GM10266 (cell line): ENCODE results near the gene FOXM1.

Experiments
- DNase-seq: peaks from one replicate; pipeline ENCODE4 v3.0.0; 2012; ENCODE audit errors: extremely low spot score
- TF ChIP-seq, protein P1 (sequence below): IDR thresholded peaks from 2 replicates; pipeline ENCODE4 v1.5.1; 2012; ENCODE audit warnings: mild to moderate bottlenecking, low read depth; ENCODE audit not compliant: control insufficient read depth, insufficient read depth; ENCODE audit errors: missing control alignments

The FOXM1 gene

GRCh38 chr12:2854669-2855453 lies 22.1 kb downstream of the FOXM1 start:
- TF ChIP-seq, protein P1, sequence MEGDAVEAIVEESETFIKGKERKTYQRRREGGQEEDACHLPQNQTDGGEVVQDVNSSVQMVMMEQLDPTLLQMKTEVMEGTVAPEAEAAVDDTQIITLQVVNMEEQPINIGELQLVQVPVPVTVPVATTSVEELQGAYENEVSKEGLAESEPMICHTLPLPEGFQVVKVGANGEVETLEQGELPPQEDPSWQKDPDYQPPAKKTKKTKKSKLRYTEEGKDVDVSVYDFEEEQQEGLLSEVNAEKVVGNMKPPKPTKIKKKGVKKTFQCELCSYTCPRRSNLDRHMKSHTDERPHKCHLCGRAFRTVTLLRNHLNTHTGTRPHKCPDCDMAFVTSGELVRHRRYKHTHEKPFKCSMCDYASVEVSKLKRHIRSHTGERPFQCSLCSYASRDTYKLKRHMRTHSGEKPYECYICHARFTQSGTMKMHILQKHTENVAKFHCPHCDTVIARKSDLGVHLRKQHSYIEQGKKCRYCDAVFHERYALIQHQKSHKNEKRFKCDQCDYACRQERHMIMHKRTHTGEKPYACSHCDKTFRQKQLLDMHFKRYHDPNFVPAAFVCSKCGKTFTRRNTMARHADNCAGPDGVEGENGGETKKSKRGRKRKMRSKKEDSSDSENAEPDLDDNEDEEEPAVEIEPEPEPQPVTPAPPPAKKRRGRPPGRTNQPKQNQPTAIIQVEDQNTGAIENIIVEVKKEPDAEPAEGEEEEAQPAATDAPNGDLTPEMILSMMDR: no peak
- DNase-seq: no peak

DNA sequence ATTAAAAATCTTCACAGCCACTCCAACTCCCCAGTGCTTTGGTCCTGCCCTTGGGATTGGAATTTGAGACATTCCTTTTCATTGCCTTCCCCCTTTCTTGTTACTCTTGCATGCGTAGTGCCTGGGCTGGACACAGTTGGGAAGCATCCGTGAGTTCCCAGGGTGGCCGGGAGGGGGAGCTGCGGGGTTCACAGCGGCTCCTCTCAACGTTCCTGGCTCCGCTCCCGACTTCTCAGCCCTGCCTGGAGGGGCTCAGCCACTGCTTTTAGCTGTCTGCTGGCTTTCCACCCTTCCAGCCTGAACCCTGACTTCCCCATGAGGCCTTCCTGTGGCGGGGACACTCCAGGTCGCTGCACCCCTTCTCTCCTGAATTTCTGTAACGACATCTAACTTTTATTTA lies 23.3 kb downstream of the FOXM1 start:
- DNase-seq: peak; percentile 64
- TF ChIP-seq, protein P1: peak; percentile 67

- TF ChIP-seq, protein P1: no peak
- DNase-seq: no peak
Observed at GRCh38 chr12:2851931-2852330, 25.0 kb downstream of the FOXM1 start.

DNA sequence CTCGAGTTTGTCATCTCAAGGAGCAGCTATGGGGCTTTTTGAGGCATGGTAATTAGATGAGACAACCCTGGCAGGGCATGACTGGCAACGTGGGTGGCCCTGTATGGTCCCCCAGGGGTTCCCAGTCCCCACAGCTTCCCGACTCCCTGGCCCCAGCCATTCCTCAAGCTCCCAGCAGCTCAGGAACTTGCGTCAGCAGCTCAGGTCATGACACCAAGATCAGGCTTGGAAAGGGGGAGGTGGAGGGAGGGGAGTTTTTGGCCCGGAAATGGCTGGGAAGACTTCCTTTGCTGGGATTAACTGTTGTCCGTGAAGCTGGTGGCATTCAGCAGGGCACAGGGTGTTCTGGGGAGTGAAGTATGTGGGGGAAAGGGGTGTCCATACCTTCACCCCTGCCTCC lies 31.7 kb downstream of the FOXM1 start:
- TF ChIP-seq, protein P1: no peak
- DNase-seq: no peak

DNA sequence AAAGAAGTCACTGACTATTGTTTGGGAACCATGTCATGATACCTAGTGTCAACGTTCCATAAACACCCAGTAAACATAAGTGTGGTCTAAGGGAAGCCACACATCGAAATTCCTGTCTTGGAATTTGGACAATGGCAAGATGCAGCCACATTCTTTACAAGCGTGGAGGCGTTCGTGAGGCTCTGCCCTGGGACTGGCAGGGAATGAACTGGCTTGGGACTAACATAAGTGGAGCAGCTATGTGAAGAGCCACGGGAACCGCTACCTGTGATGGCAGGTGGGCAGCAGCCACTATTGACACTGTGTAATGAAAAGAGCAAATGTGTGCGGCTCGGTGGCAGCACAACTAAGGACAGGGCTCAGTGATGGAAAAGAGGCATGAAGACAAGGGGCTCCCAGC lies 32.2 kb downstream of the FOXM1 start:
- TF ChIP-seq, protein P1: no peak
- DNase-seq: no peak

GRCh38 chr12:2842948-2843347 lies 34.0 kb downstream of the FOXM1 start:
- TF ChIP-seq, protein P1: no peak
- no peak for DNase-seq

DNA sequence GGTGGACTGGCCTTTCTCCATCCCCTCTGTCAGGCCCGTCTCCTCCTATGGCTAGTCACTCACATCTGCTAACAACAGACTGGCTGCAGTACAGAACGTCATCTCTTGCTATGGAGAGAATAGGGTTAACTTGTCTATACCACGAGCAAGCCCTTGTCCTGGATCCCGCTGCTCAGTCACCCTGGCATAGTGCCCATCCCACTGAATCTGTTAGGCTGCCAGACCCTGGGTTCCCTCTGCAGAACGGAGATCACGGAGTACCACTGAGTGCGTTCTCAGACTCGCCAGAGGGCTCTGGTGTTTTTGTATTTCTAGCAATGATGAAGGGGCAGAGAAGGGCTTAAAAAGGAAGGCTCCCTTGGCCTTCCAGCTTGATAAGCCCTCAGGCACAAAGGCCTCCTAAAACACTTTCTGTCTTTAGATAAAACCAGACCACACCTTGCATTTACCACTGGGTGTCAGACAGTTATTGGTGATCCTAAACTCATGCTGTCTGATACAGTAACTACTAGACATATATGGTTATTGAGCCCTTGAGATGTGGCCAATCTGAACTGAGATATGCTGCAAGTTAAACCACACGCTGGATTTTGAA lies 35.8 kb downstream of the FOXM1 start:
- TF ChIP-seq, protein P1: no peak
- DNase-seq: no peak
